NCI-H2107 treated with DMSO at 0.1 percent for 48 hours (cell line): ENCODE data around the gene LNPK.
"Not testable (repeated sequence)": the region's sequence is repeated elsewhere in the genome, so short reads cannot be mapped to it uniquely, and the experiment has no call there.

ENCODE experiments used
- DNase-seq: peaks from one replicate; lab custom pipeline; 2025; ENCODE audit not compliant: unreplicated experiment; lab: John Stamatoyannopoulos, UW

The LNPK gene

DNA sequence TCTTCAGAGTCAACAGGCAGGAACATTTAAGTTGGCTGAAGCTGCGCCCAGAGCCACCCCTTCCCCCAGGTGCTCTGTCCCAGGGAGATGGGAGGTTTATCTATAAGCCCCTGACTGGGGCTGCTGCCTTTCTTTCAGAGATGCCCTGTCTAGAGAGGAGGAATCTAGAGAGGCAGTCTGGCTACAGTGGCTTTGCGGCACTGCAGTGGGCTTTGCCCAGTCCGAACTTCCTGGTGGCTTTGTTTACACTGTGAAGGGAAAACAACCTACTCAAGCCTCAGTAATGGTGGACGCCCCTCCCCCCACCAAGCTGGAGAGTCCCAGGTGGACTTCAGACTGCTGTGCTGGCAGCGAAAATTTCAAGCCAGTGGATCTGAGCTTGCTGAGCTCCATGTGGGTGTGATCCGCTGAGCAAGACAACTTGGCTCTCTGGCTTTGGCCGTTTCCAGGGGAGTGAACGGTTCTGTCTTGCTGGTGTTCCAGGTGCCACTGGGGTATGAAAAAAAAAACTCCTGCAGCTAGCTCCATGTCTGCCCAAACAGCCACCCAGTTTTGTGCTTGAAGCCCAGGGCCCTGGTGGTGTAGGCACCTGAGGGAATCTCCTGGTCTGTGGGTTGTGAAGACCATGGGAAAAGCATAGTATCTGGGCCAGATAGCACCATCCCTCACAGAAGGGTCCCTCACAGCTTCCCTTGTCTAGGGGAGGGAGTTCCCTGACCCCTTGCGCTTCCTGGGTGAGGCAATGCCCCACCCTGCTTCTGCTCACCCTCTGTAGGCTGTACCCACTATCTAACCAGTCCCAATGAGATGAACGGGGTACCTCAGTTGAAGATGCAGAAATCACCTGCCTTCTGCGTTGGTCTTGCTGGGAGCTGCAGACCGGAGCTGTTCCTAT lies 88.0 kb downstream of the LNPK start:
- not testable (repeated sequence) for DNase-seq

DNA sequence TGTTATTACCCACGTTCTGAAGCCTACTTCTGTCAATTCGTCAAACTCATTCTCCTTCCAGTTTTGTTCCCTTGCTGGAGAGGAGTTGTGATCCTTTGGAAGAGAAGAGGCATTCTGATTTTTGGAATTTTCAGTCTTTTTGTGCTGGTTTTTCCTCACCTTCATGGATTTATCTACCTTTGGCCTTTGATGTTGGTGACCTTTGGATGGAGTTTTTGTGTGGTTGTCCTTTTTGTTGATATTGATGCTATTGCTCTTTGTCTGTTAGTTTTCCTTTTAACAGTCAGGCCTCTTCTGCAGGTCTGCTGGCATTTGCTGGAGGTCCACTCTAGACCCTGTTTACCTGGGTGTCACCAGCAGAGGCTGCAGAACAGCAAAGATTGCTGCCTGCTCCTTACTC lies 88.8 kb downstream of the LNPK start:
- DNase-seq = not testable (repeated sequence)

DNA sequence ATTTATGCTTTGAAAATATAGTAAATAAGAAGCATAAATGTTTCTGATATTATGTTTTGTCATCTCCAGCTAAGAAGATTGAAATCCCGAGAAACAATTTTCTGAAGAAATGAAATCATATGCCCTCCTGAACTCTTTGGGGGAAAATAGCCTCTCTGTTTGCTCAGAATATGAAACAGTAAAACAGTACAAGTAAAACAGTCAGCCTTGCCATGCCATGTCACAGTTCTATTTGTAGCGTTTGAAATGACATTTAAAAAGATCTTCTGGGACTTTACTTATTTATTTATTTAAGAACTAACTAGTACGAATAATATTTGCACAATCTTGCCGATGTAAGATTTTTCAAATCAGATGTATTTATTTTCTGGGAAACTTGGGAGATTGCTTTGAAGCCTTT lies 98.0 kb downstream of the LNPK start:
- no peak for DNase-seq

DNA sequence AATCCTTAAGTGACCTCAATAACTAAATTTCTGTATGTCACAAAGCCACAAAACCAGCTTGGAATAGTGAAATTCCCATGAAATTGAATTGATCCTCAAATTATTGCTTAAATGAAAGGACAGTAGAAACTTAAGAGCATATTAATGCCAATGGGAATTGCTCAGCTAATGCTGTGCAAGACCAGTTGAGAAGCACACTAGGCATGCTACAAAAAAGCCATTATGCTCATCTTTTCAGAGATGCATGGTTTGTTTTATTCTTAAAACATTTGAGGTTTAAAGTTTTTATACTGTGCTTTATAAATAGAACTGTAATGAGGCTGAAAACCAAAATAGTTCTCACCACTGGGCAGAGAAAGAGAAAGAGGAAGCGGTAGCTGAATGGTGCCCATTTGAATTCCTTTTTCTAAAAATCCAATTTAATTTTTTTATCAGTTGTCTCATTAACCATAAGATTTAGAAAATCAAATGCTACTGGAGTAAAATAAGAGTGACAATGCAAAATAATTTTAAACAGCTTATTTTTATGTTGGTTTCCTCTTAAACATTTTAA lies 98.6 kb downstream of the LNPK start:
- no peak for DNase-seq

DNA sequence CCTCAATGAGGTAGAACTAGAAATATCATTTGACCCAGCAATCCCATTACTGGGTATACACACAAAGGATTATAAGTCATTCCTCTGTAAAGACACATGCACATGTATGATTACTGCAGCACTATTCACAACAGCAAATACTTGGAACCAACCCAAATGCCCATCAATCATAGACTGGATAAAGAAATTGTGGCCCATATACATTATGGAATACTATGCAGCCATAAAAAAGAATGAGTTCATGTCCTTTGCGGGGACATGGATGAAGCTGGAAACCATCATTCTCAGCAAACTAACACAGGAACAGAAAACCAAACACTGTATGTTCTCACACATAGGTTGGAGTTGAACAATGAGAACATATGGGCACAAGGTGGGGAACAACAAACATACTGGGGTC lies 106.1 kb downstream of the LNPK start:
- not testable (repeated sequence) for DNase-seq

DNA sequence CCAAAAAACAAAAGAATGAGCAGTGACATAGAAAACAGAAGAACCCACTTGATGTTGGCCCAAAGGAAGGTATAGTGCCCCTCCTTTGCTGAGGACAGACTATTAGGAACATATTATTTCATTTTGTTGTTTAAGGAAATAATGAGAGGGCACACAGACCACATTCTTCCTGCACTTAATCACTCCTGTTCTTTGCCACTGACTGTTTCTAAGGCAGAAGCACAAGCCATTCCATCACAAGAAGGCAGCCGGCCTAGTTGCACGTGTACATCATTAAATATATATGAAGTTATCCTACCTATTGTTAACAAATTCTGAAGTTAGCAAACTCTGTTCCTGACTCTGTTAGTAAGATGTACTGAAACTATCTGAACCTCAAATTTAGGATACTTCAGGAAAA lies 110.0 kb downstream of the LNPK start:
- DNase-seq = no peak

DNA sequence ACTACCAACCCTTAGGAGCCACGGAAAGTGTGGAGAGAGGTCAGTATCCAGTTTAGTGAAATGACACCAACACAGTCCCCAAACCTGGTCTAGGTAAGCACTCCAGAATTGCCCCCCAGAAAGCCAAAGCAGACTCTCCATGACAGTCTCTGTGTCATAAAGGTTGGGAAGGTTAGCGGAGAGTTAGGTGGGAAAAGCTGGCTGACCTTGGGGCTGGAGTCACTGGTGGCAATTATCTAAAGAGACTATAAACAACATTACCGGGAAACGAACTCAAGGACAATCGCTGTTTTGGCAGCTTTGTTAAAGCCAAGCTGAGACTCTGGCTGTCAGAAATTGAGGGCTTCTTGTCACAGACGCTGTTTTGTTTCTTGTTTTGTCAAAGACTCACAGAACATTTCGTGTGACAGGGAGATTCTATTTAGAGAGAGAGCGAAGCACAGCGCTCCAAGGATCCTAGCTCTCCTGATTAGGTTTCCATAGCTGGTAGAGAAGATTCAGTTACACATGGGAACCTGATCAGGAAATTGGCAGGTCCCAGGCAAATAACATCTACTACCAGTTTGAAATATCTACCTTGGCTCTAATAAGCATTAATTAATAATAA lies 111.3 kb downstream of the LNPK start:
- no peak for DNase-seq

DNA sequence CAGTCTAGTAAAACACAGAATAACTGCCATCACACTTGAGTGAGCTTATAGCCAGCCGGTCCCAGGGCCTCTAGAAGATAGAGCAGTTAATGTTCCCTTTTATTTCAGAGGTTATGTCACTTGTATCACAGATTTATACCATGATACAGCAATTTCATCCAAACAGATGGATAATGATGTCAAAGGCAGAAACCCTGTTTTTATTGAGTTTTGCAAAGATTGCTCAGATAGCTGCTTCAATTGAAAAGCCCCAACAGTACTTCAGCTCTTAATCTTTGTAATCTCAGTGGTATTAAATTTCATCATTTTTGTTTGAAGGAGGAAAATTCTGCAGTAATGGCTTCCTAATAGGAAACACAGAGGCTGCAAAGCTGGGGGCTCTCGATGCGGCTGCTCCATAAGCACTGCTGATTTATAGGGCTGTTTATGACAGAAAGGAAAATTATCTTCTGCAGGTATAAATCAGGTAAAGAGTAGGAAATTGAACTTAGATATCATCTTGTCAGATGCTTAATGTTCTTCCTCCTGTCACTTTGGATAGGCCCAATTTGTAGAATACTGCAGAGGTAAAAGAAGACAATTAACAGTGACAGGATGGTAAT lies 112.3 kb downstream of the LNPK start:
- no peak for DNase-seq

DNA sequence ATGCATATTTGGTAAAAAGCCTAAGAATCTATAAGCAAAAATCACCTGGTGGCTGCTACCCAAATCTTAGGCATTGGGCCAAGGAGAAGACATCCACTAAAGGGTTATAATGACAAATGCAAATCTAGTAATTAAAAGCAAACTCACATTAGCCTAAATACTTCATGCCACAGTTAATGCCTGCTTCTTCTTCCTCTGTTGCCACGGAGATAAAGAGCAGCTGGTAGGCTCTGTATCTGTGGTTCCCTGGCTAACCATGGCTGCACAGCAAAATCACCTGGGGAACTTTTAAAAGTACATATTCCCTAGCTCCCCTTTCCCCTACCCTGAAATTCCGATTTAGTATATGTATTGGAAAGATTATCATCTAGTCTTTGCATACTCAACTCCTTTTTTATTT lies 114.3 kb downstream of the LNPK start:
- no peak for DNase-seq

DNA sequence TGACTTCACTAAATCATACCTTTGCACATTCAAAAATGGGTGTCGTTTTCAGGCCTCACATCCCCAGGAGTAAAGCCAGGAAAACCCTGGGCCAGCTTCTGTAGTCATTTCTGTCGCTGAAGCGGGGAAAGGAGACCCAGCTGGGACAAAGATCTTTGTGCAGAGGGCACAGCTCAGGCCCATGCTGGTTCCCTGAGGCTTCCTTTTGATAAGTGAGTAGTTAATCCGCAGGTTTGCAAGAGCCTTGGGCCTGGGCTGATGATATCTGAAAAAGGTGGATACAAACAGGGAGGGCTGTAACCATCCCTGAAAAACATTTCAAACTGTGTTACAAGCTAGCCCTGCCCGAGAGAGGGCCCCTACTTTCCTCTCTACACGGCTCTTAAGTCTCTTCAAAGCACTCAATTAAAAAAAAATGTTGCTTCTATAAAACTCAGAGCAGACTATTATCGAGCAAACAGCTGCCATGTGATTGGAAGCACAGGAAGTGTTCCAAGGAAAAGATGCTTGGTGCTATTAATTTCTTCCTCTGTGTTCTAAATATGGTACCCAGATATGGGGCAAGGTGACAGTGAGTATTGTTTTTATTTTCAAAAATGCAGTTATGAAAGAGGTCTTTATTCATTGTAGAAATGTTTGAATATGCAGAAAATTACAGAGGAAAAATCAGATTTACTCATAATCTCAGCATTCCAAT lies 117.2 kb downstream of the LNPK start:
- no peak for DNase-seq

DNA sequence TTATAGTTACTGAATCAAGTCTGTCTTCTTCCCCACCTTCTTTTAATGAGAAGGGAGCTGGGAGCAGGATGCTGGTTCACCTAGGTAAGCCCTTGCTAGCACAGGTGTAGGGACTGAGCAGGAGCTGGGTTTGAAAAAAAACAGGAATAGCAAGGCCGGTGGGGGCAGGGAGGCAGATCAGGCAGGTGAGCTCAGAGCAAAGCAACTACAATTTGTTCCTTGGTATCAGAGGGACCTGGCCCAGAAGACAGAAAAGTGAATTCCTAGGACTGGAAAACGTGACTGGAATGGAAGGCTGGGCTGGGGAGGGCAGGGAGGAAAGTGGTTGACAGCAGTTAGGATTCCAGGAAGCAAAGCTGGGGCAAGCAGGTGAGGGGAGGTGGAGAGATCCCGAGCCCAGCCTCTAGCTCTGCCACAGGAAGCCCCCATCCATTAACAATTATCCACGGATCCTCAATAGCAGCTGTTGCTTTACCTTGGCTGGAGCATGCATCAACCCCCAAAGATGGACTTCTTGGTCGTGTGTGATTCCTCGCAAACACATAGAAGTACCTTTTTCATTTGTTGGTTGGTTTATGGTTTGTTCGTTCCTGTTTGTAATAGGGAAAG lies 118.4 kb downstream of the LNPK start:
- DNase-seq = no peak

DNA sequence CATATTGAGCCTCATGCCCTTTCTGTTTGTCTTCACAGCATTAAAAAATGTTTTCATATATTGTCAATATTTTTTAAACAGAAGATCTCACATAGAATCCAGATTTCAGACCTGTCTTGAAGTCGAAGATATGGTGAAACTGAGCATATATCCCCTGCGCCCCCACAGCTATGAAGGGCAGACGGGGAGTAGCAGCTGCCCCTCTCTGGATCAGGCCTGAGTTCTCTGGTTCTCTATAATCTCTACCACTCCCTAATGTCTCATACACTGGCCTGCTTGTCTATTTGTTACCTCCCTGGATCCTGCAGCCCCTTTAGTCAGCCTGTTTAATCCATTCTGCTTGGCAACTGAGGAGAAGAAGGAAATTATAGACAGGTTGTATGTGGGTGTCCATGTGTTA lies 122.4 kb downstream of the LNPK start:
- no peak for DNase-seq

DNA sequence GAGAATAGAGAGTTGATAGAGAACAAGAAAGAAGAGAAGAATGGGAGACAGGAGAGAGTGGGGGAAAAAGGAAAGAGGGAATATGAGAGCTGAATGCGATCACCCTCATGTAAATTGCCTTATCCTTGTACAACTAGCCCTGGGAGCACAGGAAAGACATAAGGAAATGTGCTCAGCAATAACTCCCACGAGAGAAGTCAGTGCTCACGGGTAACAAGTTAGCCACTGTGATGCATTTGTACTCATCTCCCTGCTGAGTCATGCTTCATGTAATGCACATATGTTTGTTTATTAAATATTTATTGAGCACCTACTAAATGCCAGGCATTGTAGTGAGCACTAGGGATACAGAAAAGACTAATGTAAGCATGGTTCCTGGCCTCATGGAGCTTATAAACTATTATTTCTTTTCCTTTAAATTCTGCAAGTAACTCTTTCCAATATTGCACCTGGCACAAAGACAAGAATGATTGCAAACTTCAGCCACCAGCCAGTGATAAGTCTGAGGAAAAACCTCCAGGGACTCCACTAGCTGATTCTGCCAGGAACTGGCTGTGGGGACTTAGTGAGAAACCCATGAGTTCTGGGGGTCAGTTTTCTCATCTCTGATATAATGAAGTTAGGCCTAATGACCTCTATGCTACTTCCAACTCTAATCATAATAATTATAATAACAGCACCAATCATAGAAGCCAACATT lies 124.1 kb downstream of the LNPK start:
- no peak for DNase-seq

DNA sequence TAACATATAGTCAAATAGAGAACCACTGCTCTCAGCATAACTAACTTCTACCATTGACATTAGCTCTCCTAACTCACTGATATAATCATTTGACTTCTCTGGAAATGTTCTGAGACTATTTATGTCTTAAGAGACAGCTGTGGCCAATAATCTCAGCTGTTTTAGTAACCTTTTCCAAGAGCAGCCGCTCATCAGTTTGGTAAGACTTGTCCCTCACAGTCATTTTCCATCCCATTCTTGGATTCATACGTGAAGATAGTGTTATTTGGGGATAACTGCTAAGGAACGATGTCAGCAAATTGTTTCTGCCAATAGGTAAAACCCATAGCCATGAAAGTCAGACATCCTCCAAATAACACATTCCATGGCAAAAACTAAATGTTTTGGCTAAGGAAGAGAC lies 127.8 kb downstream of the LNPK start:
- DNase-seq = no peak
